ENCODE measurements around the gene ARHGEF39.
"Not testable (repeated sequence)": the region's sequence is repeated elsewhere in the genome, so short reads cannot be mapped to it uniquely, and the experiment has no call there.

DNA sequence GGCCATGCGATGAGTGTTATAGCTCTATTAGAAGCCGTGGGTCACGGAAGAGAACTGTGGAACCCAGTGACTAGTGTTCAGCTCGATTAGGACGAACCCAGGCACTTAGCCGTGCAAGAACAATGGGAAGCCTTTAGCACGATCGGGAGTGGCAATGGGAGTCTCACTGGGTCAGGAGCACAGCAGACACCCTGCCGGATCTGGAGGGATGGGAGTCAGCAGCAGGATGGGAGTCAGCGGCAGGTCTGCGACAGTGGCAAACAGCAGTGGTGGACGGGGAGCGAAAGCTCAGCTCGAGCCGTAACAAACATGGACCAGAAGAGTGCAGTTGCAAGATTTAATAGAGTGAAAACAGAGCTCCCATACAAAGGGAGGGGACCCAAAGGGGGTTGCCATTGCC is 24.6 kb downstream of the ARHGEF39 start:
- TF ChIP-seq, protein P1, sequence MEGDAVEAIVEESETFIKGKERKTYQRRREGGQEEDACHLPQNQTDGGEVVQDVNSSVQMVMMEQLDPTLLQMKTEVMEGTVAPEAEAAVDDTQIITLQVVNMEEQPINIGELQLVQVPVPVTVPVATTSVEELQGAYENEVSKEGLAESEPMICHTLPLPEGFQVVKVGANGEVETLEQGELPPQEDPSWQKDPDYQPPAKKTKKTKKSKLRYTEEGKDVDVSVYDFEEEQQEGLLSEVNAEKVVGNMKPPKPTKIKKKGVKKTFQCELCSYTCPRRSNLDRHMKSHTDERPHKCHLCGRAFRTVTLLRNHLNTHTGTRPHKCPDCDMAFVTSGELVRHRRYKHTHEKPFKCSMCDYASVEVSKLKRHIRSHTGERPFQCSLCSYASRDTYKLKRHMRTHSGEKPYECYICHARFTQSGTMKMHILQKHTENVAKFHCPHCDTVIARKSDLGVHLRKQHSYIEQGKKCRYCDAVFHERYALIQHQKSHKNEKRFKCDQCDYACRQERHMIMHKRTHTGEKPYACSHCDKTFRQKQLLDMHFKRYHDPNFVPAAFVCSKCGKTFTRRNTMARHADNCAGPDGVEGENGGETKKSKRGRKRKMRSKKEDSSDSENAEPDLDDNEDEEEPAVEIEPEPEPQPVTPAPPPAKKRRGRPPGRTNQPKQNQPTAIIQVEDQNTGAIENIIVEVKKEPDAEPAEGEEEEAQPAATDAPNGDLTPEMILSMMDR (IDR thresholded peaks at IDR 0.05), result not testable (repeated sequence)
- not testable (repeated sequence) for TF ChIP-seq POLR2A (IDR thresholded peaks at IDR 0.05)
